Kidney (tissue), 14 donors: Measurements from ENCODE around the gene ADARB2. TPM values are rescaled to one million over a fixed set of nuclear protein-coding genes. Genes with fewer than 3 reads are reported as not detected.

Experiments used
- DNase-seq, 5 donors: peaks; one replicate each; pipeline ENCODE4 v3.0.0-alpha.2; 2013 to 2020
- FAIRE-seq: peaks from 2 replicates; lab custom pipeline; 2012; peaks lifted over from hg19 to GRCh38; lab: Jason Lieb, UNC
- H3K27ac ChIP-seq, 2 donors: one replicate each; pipeline ENCODE4 v1.7.0; 2013; ENCODE audit warnings: low read depth in 2 of 2, low read length in 2 of 2, inconsistent platforms in 1 of 2
- H3K27me3 ChIP-seq: one replicate; pipeline ENCODE4 v1.7.1; 2013; ENCODE audit warnings: low read length, inconsistent platforms; ENCODE audit not compliant: control insufficient read depth, insufficient read depth
- H3K36me3 ChIP-seq, 3 donors: one replicate each; pipeline versions ENCODE4 v1.7.0 to v1.7.1; 2013; ENCODE audit warnings: low read length in 3 of 3, control low read depth in 1 of 3, inconsistent platforms in 1 of 3; ENCODE audit not compliant: insufficient read depth in 3 of 3, control insufficient read depth in 2 of 3
- H3K4me1 ChIP-seq, 3 donors: one replicate each; pipeline versions ENCODE4 v1.7.0 to v1.7.1; 2013; ENCODE audit warnings: low read length in 3 of 3, inconsistent platforms in 1 of 3, low read depth in 1 of 3; ENCODE audit not compliant: control insufficient read depth in 2 of 3, insufficient read depth in 2 of 3
- H3K4me3 ChIP-seq, 3 donors: one replicate each; pipeline versions ENCODE4 v1.7.0 to v1.8.1; 2013; ENCODE audit warnings: low read length in 3 of 3, control low read depth in 1 of 3, inconsistent platforms in 1 of 3
- H3K9ac ChIP-seq, 3 donors: one replicate each; pipeline versions ENCODE4 v1.7.0 to v1.7.1; 2013; ENCODE audit warnings: low read length in 3 of 3, control low read depth in 1 of 3, inconsistent platforms in 1 of 3
- H3K9me3 ChIP-seq, 3 donors: one replicate each; pipeline versions ENCODE4 v1.7.0 to v1.7.1; 2013; ENCODE audit warnings: low read length in 3 of 3, control low read depth in 1 of 3, inconsistent platforms in 1 of 3; ENCODE audit not compliant: control insufficient read depth in 2 of 3, insufficient read depth in 1 of 3
- CTCF ChIP-seq: IDR thresholded peaks from 3 replicates; pipeline ENCODE4 v1.5.1; 2012; ENCODE audit warnings: mild to moderate bottlenecking, moderate library complexity, borderline replicate concordance; ENCODE audit not compliant: insufficient read depth; ENCODE audit errors: extremely low read depth
- intact Hi-C: fragments of 100-400 bp; cut with DNase I; formaldehyde crosslinking; loops from one replicate; pipeline ENCODE4 v1.11.1; 2022
- polyA plus RNA-seq: library from polyadenylated mRNA; stranded (reverse); fragments of 350-450 nt; fragmentation: Illumina TruSeq; extraction: RNeasy Lipid Tissue Mini Kit (QIAGEN cat#74804); gene quantifications from one replicate; pipeline ENCODE4 v1.2.3, GENCODE V29; 2014; ENCODE audit warnings: low read depth, low replicate concordance; ENCODE audit not compliant: insufficient read depth
- total RNA-seq: library from RNA; stranded (reverse); fragmentation: NEBNext Ultra II Directional; extraction: Animal tissue kit (Norgen Biotek cat#: 25700); gene quantifications from one replicate; pipeline ENCODE4 v1.2.1, GENCODE V29; 2021
- donor health status: control.
- donor health status: control.
- donor health status: control.
- donor health status: control.
- donor health status: control.
- donor health status: DM: yes; HTN: yes; CAD: no.
- donor health status: Normal renal cell carcinoma (clear cell type).

Gene ADARB2
- total and polyA plus RNA-seq, 2 donors from 2014 or later = 1.0 to 1.3 TPM

- H3K27me3 ChIP-seq = no peaks in the 10 kb centered on the region
- no peak for TF ChIP-seq CTCF
- intact Hi-C loops = no loop called here
- no peaks in the 10 kb centered on the region for H3K9me3 ChIP-seq
- H3K4me1 ChIP-seq = no peaks in the 10 kb centered on the region
- no peak overlapping the region for H3K9ac ChIP-seq
- H3K36me3 ChIP-seq = no peaks in the 10 kb centered on the region
- no peak for FAIRE-seq
- peak in 3 of 5 donors; percentile 33 to 57 (median 55) for DNase-seq
- H3K27ac ChIP-seq = no peak overlapping the region
- H3K4me3 ChIP-seq = no peak overlapping the region
Observed at GRCh38 chr10:1687623-1688150, 49.6 kb downstream of the ADARB2 start.

- DNase-seq (no peak), FAIRE-seq (no peak)
- TF ChIP-seq CTCF = no peak
- Histone ChIP-seq H3K4me1 (no peaks in the 10 kb centered on the region), H3K4me3 (no peak overlapping the region), H3K9ac (no peak overlapping the region), H3K9me3 (no peaks in the 10 kb centered on the region), H3K36me3 (no peaks in the 10 kb centered on the region), H3K27ac (no peak overlapping the region), H3K27me3 (no peaks in the 10 kb centered on the region)
- intact Hi-C loops = no loop called here
Observed at GRCh38 chr10:1687190-1687589, 50.1 kb downstream of the ADARB2 start.

DNA sequence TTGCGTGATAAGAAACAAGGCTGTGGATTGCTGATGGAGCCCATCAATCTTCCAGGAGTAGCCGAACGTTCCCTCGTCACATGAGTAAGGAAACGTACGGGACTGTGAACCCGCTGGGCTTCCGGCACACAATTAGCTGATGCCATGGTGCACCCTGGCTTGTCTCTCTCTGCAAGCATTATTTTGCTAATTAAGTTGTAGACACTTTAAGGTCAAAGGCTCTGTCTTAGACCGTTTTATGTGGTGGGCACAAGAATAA, 50.9 kb downstream of the ADARB2 start:
- DNase-seq = peak in 1 of 5 donors; percentile 9
- Histone ChIP-seq H3K9me3 (no peaks in the 10 kb centered on the region), H3K9ac (no peak overlapping the region), H3K4me1 (no peaks in the 10 kb centered on the region), H3K27me3 (no peaks in the 10 kb centered on the region), H3K36me3 (no peaks in the 10 kb centered on the region), H3K27ac (no peak overlapping the region), H3K4me3 (no peak overlapping the region)
- no peak for FAIRE-seq
- intact Hi-C loops = no loop called here
- TF ChIP-seq CTCF = no peak
